Middle frontal gyrus (tissue), 1 donor: ENCODE results near the gene DHX58.

Source experiments
- DNase-seq: peaks from one replicate; pipeline ENCODE4 v3.0.0-alpha.2; 2015; ENCODE audit warnings: low spot score; ENCODE audit errors: extremely low spot score

Gene DHX58

DNA sequence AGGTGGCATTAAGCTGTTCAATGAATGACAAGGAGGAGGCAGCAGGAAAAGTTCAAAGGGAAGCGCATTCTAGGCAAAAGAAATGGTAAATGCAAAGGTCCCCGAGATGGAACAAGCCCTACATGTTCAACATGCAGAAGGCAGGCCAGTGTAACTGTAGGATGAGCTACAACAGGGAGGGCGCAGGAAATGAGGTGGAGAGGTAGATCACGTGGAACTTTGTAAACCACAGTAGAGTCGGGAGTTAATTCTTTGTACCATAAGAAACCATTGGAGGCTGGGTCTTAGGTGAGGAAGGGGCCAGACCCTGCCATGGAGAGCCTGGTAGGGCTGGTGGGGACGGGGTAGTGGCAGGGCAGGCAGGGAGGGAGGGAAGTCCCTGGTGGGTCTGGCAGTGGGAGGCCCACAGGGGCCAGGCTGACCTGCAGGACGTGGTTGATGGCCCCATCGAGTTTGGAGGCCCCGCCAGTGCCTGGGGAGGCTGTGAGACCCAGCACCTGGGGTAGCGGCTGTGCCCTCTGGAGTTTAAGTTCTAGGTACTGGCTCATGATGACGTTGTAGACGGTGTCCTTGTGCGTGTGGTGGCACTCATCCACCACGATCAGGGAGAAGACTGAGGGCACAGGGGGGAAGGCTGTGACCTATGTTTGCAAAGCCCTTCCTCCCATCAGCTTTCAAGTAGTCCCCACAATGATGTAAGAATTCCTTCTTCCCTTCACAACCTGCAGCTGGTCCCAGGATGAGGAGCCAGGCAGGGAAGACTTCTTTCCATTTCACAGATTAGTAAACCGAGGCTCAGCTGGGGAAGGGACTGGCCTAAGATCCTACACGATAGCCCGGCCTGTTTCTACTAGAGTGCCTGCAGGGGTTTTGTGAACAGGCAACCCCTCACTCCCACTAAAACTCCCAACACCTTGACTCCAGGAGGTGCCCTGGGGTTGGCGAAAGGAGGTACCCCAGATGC lies 1.9 kb downstream of the DHX58 start:
- no peak for DNase-seq

GRCh38 chr17:42109086-42109485 lies 3.4 kb downstream of the DHX58 start:
- no peak for DNase-seq

DNA sequence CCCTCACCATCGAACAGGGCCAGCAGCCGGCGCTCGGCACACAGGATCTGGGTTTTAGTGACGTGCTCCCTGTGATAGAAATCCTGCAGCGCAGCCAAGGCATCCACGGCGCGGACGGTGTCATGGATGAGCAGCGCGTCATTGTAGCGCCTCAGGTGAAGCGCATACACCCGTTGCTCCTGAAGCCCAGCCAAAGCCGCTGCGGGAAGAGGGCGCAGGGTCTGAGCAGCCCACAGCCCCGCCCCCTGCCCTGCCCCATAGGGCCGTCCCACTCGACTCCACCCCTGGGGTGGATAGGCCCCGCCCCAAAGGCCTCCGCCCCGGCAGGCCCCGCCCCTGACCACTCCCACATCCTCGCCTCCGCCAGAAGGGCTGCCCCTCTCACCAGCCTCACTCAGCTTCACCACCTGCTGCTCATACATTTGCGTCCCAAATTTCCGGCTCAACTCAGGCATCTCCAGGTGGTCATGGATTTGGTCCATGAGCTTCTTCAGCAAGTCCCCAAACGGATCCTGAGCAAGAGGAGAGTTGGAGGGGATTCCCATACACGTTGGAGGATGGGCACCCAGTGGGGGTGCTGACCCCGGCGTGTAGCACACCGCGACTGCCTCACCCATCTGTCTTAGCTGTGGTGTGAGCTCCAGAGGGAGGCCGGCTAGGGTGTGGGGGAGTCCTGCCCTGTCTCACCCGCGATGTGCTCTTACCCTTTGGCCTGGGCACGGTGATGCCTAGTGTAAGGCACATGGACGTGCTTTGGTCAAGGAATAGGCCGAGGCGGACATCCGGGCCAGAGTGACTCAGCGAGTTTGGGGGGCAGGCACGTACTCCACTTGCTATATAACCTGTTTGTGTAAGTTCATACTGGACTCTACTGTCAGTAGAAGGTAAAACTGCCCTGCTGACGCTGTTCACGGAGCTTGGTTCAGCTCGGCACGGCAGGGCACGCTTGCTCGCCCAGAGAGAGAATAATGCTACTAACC lies 4.6 kb downstream of the DHX58 start:
- peak; percentile 22 for DNase-seq

GRCh38 chr17:42107124-42107523 lies 5.4 kb downstream of the DHX58 start:
- no peak for DNase-seq

GRCh38 chr17:42106009-42106408 lies 6.5 kb downstream of the DHX58 start:
- no peak for DNase-seq

DNA sequence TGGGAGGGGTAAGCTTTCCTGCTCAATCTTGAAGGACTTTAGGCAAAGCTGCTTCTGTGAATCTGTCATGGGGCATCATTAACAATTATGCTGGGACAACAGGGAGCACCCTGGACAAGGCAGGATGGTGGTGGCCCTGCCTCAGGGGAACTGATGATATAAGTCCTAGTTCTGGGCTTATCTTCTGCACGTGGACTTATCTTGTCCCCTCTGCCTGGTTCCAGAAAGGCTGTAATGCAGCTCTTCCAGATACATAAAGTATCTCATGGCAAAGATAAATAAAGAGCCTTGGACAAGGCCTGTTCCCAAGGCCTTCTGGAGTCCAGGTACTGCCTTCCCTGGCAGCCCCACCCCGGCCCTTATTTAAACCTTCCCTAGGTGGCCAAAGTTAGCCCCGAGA lies 8.2 kb downstream of the DHX58 start:
- DNase-seq, result no peak

DNA sequence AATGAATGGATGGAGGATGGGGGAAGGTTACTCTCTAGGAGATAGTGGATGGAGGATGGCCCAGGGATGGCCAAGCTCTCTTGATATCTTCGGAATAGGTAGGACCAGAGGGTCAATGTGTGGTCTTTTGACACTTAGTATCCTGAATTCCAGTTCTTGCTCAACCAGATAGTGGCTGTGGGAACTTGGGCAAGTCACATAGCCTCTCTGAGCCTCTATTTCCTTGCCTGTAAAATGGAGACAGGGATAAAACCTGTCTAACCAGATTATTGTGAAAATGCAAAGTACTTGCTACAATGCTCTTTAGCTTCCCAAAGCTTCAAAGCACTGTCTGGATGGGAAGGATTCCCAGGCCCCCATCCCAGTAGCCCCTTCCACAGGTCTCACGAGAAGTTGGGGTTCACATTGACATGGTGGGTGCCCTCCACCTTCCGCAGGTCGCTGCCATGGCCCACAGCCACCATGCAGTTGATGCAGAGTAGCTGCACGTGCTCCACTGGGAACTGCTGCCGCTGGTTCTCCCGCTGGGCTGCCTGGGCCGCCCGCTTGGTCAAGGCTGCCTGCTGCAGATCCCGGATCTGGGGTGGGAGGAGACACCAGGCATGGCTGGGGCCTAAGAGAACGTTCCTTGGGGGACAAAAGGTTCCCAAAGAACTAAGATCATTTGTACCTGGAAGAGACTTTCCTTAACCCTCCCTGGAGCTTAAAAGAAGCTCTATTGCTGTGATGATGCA lies 9.1 kb downstream of the DHX58 start:
- DNase-seq, result no peak

GRCh38 chr17:42101513-42102292 lies 10.8 kb downstream of the DHX58 start:
- DNase-seq, result peak; percentile 19

DNA sequence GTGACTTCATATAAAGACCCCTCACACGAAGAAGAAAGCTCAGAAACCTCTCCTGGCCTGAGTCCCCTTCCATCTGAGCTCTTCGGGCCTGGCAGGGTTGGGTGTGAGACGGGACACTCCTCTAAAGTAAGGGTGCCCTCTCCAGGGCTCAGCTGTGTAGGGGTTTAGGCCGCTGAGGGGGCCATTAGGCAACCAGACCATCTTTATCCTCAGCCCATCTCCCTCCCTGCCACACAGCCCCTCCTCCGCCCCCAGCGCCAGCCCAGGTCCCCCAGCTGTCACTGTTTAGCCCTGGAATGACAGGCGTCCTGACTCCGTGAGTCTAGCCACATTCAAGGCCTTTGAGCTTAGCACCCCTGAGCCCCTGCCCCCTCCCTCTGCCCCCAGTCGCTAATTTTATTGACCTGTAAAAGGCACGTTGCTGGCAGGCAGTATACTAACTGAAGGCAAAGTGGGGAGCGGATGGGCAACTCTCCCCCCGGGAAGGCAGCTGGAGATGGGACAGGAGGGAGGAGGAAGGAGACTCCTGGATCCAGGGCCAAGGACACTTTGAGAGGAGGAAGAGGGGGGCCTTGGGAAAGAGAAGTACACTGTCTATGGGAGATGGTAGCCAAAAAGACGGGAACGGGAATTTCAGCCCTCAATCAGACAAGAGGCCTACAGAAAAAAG lies 13.6 kb downstream of the DHX58 start:
- no peak for DNase-seq

DNA sequence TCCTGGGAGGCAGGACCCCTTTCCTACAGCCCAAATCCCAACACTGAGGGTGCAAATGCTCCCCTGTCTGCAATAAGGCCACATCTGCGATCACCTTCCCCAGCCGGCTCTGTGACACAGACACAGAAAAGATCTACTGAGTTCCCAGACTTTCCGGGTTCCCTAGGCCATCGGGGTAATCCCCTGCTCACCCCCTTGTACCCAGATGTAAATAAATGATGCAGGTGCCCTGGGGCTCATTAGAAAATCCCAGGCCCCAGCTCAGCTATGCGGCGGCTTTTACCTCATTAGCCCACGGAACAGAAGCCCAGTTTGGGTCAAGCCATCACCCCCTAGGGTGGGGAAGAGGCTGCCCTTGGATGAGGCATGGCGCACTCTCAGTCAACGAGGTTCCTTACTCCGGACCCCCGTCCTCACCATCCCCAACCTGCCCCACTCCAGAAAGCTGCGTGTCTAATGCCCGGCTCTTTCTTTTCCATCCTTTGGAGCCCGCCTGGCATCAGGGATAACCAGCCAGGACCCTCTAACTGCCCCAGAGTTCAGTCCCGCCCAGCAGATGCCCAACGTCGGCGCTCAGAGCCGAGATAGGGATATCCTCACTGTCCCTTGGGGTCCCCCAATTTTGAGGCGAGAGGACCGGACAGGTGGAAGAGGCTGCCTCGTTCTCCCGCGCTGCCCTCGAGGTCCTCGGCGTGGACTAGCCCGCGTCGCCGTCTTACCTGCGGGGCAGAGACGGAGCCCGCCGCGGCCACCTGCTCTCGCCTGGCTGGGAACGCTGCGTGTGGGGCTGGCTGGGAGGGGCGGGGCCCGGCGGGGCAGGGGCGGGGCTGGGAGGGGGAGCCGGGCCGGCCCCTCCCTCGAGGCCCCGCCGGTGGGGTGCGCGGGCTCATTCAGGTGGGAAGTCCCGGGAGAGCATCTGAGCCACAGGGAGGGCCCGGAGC lies 14.6 kb downstream of the DHX58 start, which contains the start of gene ZNF385C:
ZNF385C (minus strand) TSS at position 783 of the 941 bp plus-strand sequence. CDS start 35,417 bp downstream, outside the sequence.
- DNase-seq, result no peak

DNA sequence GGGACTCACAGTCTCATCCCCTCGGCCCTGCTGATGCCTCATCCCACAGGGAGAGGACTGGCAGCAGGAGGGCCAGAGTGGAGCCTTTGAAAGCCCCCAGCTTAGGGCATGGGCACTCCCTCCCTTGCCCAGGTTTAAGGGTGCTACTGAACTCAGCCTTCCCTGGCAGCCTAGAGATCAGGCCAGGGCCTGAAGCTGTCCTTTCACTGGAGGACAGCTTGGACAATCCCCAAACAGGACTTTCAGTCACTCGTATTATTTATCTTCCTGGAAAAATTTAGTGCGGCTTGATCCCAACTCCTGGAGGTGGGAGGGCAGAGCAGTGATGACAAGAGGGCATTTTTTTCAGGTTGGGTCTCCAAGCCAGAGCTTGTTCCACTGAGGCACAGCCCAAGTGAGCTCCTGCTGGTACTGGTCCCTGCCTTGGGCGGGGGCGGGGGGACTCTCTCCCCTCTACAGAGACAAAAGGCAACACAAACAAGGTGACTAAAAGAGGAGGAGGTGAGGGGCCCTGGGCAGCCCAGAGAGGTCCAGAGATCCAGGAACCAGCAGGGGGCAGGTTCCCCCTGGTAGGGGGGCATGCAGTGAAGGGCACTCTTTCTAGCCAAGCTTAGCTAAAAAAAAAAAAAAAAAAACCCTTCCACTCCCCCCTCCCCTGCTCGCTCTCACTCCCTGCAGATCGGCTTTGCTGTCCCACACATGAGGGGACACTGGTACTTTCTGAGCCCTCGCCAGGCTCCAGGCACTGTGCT lies 16.0 kb downstream of the DHX58 start:
- DNase-seq, result no peak

DNA sequence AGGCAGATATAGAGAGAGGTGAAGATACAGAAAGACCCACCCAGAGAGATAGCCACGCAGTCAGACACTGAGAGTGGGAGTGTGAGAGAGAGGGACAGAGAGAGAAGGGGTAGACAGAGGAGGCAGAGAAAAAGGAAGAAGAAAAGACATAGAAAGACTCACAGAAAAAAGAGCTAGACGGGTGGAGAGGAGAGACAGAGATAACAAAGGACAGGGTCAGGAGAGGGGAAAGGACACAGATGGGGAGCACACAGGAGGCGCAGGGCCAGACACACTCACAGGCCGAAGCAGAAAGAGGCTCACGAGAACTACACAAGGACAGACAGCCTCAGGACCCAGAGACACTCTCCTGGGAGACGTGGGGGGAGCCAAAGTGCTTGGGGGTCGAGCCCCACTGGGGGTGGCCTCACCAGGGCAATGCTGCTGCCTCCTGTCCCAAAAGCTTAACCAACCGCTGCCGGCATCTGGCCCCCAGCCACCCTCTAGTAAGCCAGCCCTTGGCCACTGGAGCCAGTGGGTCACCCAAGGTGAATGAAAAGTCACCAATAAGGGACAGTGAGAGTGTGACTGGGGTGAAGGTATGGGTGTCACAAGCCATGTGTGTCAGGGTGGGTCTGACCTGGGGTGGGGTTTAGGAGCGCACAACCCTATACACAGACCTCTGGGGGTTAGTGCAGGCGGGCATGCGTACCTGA lies 18.0 kb downstream of the DHX58 start:
- no peak for DNase-seq

DNA sequence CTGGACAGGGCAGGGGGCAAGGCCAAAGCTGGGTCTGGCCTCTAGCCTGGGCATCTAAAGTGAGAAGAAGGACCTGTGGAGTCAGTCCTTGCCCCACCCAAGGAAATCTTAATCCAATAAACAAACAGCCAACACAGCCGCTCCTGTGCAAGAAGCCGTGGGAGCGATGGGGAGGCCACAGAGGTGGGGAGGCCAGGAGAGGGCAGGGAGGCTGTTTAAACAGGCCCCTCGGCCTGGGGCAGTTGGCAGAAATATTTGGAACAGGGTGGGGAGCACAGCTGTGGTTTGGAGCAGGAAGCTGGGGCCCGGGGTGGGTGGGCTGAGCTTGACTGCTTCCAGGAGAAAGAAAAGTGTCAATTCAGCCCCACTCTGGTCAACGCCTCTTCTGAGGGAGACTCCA lies 19.6 kb downstream of the DHX58 start:
- no peak for DNase-seq

GRCh38 chr17:42090964-42091790 lies 21.3 kb downstream of the DHX58 start:
- no peak for DNase-seq

DNA sequence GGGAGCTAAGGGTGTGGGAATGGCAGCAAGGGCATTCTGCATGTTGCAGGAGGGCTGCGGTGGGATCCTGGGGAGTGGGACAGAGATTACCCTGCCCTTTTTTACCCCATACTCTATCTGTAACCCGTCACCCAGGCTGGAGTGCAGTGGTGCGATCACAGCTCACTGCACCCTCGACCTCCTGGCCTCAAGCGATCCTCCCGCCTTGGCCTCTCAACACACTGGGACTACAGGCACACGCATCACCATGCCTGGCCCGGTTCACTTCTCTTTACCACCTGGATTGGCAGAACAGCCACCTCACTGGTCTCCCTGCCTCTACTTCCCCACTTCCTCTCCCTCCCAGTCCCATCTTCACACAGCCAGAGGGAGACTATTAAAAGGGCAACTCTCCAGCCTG lies 23.8 kb downstream of the DHX58 start:
- no peak for DNase-seq
